ENCODE data around the gene LMCD1.

LMCD1 gene

DNA sequence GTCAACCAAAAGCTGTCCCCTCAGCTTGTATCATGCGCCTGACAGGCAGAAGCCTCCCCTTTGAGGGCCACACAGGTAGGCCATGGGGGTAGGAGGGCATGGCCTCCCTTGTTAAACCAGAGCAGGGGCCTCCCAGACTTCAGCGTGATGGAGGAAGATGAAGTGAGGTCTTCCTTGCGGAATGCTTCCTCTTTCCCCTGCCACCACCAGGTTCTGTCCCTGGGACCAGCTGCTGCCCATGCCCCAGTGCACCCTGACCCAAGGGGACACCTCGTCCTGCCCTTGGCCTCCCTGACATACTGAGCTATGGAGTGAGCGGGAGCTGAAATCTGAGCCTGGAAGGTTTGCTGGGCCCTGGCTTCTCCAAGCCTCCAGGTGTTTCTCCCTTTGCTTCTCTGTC lies 116.3 kb downstream of the LMCD1 start:
- Histone ChIP-seq H3K4me1 (no peaks in the 10 kb centered on the region), H3K9me3 (no peaks in the 10 kb centered on the region), H3K36me3 (no peaks in the 10 kb centered on the region), H3K4me3 (ENCODE audit: low read depth, low read length) (no peak overlapping the region), H3K27me3 (no peaks in the 10 kb centered on the region)
- DNase-seq: no peak
- TF ChIP-seq, protein P1, sequence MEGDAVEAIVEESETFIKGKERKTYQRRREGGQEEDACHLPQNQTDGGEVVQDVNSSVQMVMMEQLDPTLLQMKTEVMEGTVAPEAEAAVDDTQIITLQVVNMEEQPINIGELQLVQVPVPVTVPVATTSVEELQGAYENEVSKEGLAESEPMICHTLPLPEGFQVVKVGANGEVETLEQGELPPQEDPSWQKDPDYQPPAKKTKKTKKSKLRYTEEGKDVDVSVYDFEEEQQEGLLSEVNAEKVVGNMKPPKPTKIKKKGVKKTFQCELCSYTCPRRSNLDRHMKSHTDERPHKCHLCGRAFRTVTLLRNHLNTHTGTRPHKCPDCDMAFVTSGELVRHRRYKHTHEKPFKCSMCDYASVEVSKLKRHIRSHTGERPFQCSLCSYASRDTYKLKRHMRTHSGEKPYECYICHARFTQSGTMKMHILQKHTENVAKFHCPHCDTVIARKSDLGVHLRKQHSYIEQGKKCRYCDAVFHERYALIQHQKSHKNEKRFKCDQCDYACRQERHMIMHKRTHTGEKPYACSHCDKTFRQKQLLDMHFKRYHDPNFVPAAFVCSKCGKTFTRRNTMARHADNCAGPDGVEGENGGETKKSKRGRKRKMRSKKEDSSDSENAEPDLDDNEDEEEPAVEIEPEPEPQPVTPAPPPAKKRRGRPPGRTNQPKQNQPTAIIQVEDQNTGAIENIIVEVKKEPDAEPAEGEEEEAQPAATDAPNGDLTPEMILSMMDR (IDR thresholded peaks at IDR 0.05; ENCODE audit: low read depth, low read length): no peak

DNA sequence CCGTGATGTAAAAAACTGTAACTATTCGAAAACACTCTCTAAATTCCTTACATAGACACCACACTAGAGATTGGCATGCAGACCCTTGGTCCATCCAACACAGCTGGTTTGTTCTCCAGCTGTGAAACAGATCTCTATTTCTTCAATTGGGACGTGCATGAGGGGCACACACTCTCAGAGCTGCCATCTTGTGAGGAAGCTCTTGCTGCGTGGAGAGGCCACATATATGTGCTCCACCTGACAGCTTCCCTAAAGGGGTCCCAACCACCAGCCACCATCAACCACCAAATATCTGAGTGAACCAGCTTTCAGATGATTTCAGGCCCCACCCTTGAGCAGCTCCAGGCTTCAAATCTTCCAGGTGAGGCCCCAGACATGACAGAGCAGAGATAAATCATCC lies 117.3 kb downstream of the LMCD1 start:
- H3K9me3 ChIP-seq: no peaks in the 10 kb centered on the region
- no peaks in the 10 kb centered on the region for H3K27me3 ChIP-seq
- peaks cover 4% of the 10 kb centered on the region for H3K4me1 ChIP-seq
- TF ChIP-seq, protein P1 (IDR thresholded peaks at IDR 0.05; ENCODE audit: low read depth, low read length): no peak
- DNase-seq: no peak
- no peaks in the 10 kb centered on the region for H3K36me3 ChIP-seq
- no peak overlapping the region for H3K4me3 ChIP-seq (ENCODE audit: low read depth, low read length)

DNA sequence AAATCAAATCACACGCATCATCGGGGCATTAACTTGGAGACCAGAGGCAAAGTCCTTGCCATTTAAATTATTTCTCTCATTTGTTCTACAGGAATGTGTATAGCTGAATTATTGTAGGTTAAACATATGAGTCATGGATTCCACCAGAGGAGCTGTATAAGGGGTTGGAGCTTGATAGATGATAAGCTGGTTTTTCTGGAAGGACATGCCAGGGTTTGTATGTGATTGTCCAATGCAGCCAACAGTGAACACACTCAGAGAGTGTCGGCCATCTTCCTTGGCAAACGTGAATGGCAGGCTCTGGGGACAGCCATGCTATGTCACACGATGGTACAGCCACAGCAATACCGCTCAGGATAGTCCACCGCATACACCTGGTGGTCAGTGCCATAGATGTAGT lies 117.9 kb downstream of the LMCD1 start:
- Histone ChIP-seq H3K9me3 (no peaks in the 10 kb centered on the region), H3K4me1 (peaks cover 4% of the 10 kb centered on the region), H3K27me3 (no peaks in the 10 kb centered on the region), H3K36me3 (no peaks in the 10 kb centered on the region), H3K4me3 (ENCODE audit: low read depth, low read length) (no peak overlapping the region)
- TF ChIP-seq, protein P1 (IDR thresholded peaks at IDR 0.05; ENCODE audit: low read depth, low read length): no peak
- no peak for DNase-seq

DNA sequence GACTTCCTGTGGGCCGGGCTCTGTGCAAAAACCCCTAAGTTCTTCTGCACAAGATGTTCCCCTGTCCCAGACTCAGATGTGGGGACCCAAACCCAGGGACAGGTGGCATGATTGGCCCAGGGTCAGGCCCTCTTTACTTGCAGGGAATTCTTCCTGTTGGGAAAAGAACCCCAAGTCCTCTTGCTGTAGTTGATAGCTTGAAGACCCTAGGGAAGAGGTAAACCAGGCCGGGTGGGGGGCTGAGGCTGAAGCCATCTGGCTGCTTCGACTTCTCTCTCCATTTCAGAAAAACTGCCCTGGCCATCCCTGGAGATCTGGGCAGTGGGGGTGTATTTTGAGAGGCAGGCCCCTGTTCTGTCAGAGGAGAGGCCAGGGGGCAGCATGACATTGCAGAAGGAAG lies 119.5 kb downstream of the LMCD1 start:
- Histone ChIP-seq H3K36me3 (no peaks in the 10 kb centered on the region), H3K4me3 (ENCODE audit: low read depth, low read length) (no peak overlapping the region), H3K9me3 (no peaks in the 10 kb centered on the region), H3K4me1 (peaks cover 4% of the 10 kb centered on the region), H3K27me3 (no peaks in the 10 kb centered on the region)
- TF ChIP-seq, protein P1 (IDR thresholded peaks at IDR 0.05; ENCODE audit: low read depth, low read length): no peak
- DNase-seq: no peak

DNA sequence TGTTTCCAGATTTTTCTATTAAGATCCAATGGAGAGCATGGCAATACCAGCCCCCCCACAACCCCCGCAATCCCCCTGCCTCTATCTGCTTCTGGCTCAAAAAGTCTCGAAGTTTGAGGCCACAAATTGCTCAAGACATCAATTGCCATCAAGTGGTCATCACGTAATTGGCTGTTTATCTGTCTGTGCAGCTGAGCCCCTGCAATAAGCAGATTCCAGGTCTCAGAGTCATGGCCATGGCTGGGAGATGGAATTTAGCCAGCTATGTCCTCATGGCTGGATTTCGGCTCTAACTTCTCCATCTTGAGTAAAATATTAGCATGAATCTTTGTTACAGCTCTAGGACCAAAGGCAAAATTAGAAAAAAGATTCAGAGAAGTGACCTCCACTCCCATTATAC lies 120.2 kb downstream of the LMCD1 start:
- DNase-seq: no peak

DNA sequence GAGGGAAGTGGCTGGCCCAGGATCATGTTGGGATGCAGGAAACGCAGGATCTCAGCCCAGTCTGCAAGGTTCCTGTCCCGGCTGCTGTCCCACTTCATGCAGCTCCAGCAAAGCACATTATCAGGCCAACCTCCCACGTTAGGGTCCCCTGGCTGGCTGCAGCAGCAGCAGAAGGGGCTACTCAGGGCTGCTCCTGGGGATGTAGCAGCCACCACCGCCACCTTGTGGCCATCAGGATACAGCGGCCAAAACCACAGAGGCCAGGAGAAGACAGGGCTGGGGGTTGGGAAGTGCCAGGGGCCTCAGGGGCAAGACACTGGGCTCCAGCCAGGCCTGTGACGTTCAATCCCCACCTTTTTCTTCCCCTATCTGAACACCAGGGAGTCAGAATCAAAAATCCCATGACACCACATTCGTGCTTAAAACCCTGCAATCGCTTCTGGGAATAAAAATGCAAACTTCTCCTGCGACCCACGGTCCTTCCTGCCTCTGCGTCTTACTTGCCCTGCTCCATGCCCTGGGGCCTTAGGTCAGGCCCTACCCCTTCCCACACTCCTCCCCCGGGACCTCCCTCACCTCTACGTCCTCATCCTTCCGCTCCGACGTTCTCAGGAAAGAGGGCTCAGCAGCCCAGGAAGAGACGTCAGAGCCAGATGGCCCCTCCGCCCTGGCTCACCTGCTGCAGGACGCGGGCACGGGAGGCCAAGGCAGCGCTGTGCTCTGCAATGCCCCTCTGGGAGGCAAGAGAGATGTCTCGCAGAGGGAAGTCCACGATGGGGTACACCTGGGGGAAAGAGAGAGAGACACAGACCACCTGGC lies 121.5 kb downstream of the LMCD1 start:
- peak overlapping the region; percentile 24 for H3K4me3 ChIP-seq (ENCODE audit: low read depth, low read length)
- H3K4me1 ChIP-seq: peaks cover 4% of the 10 kb centered on the region
- TF ChIP-seq, protein P1 (IDR thresholded peaks at IDR 0.05; ENCODE audit: low read depth, low read length): peak; percentile 75
- H3K36me3 ChIP-seq: no peaks in the 10 kb centered on the region
- H3K9me3 ChIP-seq: no peaks in the 10 kb centered on the region
- DNase-seq: peak; percentile 79
- no peaks in the 10 kb centered on the region for H3K27me3 ChIP-seq

More for the DNA sequence above, 120.2 kb downstream of the LMCD1 start:
- TF ChIP-seq, protein P1 (IDR thresholded peaks at IDR 0.05; ENCODE audit: low read depth, low read length): no peak
- Histone ChIP-seq H3K4me1 (peaks cover 4% of the 10 kb centered on the region), H3K9me3 (no peaks in the 10 kb centered on the region), H3K27me3 (no peaks in the 10 kb centered on the region), H3K36me3 (no peaks in the 10 kb centered on the region), H3K4me3 (ENCODE audit: low read depth, low read length) (no peak overlapping the region)
